Esophagus muscularis mucosa (tissue), 4 donors: ENCODE results near the gene UBASH3B. TPM values are rescaled to one million over a fixed set of nuclear protein-coding genes. Genes with fewer than 3 reads are reported as not detected.

Experiments used
- DNase-seq: peaks from one replicate; pipeline ENCODE4 v3.0.0-alpha.2; 2017; ENCODE audit errors: extremely low spot score
- H3K27ac ChIP-seq, 4 donors: fragments of 200-600 bp; sonication (generic); replicated peaks in 1 of 4; 1 replicate in 3 of 4; 2 replicates in 1 of 4; pipeline ENCODE4 v1.5.1; 2016 to 2019; ENCODE audit warnings: mild to moderate bottlenecking in 1 of 4
- H3K27me3 ChIP-seq, 4 donors: fragments of 200-600 bp; sonication (generic); one replicate each; pipeline versions ENCODE4 v1.5.1 to v1.6.0; 2016 to 2019
- H3K36me3 ChIP-seq, 4 donors: fragments of 200-600 bp; sonication (generic); one replicate each; pipeline ENCODE4 v1.5.1; 2016 to 2019
- H3K4me1 ChIP-seq, 4 donors: fragments of 200-600 bp; sonication (generic); one replicate each; pipeline ENCODE4 v1.5.1; 2016 to 2019
- H3K4me3 ChIP-seq, 4 donors: fragments of 200-600 bp; sonication (generic); 1 replicate in 2 of 4; 2 replicates in 2 of 4; pipeline ENCODE4 v1.5.1; 2016 to 2019; ENCODE audit warnings: mild to moderate bottlenecking in 4 of 4, moderate library complexity in 1 of 4
- H3K9me3 ChIP-seq, 4 donors: fragments of 200-600 bp; sonication (generic); 1 replicate in 3 of 4; 2 replicates in 1 of 4; pipeline ENCODE4 v1.5.1; 2016 to 2019
- EP300 ChIP-seq: sonication (generic); formaldehyde crosslinking; IDR thresholded peaks from one replicate; pipeline ENCODE4 v1.6.1; 2017; ENCODE audit warnings: antibody characterized with exemption
- POLR2A ChIP-seq: fragments of 450-650 bp; IDR thresholded peaks from one replicate; pipeline ENCODE4 v1.6.1; 2017; ENCODE audit warnings: antibody characterized with exemption, moderate library complexity, mild to moderate bottlenecking, low read depth
- POLR2AphosphoS5 ChIP-seq, 2 donors: sonication (generic); formaldehyde crosslinking; IDR thresholded peaks; one replicate each; pipeline ENCODE4 v1.6.1; 2017; ENCODE audit warnings: antibody characterized with exemption in 2 of 2
- WGBS: methylation state at CpG from one replicate; pipeline ENCODE4 v1.1.5; 2018; 5-methylcytosine and 5-hydroxymethylcytosine counted together
- intact Hi-C: fragments of 100-400 bp; cut with DNase I; formaldehyde crosslinking; loops from one replicate; pipeline ENCODE4 v1.15.1; 2023
- total RNA-seq, 4 donors: library from RNA; depleted of rRNA; stranded (reverse); fragments of >200 nt; gene quantifications; one replicate each; pipeline versions ENCODE4 v1.1.0 to v1.2.1, GENCODE V29; 2016
- TF ChIP-seq, protein P1 (sequence below), 3 experiments: fragments of 200-600 bp in 2 of 3; fragments of 450-650 bp in 1 of 3; sonication (generic) in 2 of 3; IDR thresholded peaks; one replicate each; pipeline ENCODE4 v1.5.1; 2017 to 2019; ENCODE audit warnings: antibody characterized with exemption in 3 of 3, mild to moderate bottlenecking in 2 of 3, moderate library complexity in 1 of 3

UBASH3B gene
- total RNA-seq, 4 donors from 2014 or later: 0.42 to 6.8 (median 1.7) TPM

DNA sequence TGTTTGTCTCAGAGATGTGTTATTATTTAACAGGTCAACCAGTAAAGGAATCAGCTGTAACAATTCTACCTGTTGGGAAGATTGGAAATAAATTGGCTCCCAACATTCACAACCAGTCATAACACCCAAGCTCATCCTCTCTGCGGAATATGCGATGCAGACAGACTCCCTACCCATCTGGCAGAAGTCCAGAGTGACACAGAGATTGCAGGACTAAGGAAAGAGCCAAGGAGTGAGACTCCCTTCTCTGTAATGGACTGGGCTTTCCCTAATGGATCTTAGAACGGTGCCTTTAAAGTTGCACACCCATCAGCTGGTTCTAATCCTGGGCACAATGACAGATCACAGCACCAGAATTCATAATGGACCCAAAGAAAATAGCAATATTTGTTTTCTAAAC, 27.8 kb upstream of the UBASH3B start:
- H3K9me3 ChIP-seq: no peaks in the 10 kb centered on the region
- intact Hi-C loops: no loop called here

DNA sequence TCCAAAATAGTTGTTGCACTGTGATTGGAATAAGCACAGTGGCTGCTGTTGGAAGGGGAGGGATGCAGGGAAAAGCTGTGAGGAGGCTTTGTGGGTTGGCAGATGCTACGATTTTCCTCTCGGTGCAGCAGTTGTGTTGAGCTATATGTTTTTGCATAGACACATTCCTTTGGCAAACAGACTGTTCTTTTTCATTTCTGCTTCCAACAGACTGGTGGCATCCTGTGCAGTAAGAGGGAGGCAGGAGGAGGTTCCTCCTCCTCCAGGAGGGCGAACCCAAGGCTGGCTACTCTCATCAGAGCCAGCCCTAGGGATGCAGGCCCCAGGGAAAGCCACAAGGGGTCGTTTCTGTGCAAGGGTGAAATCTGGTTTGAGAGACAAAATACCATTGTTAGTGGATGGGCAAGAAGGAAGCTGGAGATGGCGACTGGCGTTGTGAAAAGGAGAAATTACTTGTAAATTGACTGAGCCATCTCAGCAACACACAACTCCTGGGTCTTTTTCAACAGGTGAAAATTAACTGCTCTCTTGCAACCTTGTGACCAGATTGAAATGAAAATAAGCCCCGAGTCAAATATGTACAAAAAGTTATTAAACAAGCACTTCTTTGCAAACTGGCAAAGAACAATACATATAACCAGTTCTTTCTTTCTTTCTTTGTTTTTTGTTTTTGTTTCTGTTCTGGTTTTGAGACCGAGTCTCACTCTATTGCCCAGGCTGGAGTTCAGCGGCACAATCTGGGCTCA, 26.5 kb upstream of the UBASH3B start:
- H3K4me1 ChIP-seq: peaks cover 0 to 9% (median 0%) of the 10 kb centered on the region in 4 donors
- DNase-seq: no peak
- no peak overlapping the region for H3K4me3 ChIP-seq
- peaks cover 0 to 24% (median 0%) of the 10 kb centered on the region in 4 donors for H3K27me3 ChIP-seq
- no peaks in the 10 kb centered on the region for H3K9me3 ChIP-seq
- H3K27ac ChIP-seq: no peak overlapping the region
- no peaks in the 10 kb centered on the region for H3K36me3 ChIP-seq
- WGBS: 49% methylated on average over 8 of the region's 9 CpGs
- intact Hi-C loops: loop anchor here (1.0 kb wide), 1 partner anchor 152 kb away; no protein-coding TSS in a partner anchor
- TF ChIP-seq POLR2AphosphoS5 (IDR thresholded peaks at IDR 0.05): no peak
- TF ChIP-seq EP300: no peak
- TF ChIP-seq, protein P1, sequence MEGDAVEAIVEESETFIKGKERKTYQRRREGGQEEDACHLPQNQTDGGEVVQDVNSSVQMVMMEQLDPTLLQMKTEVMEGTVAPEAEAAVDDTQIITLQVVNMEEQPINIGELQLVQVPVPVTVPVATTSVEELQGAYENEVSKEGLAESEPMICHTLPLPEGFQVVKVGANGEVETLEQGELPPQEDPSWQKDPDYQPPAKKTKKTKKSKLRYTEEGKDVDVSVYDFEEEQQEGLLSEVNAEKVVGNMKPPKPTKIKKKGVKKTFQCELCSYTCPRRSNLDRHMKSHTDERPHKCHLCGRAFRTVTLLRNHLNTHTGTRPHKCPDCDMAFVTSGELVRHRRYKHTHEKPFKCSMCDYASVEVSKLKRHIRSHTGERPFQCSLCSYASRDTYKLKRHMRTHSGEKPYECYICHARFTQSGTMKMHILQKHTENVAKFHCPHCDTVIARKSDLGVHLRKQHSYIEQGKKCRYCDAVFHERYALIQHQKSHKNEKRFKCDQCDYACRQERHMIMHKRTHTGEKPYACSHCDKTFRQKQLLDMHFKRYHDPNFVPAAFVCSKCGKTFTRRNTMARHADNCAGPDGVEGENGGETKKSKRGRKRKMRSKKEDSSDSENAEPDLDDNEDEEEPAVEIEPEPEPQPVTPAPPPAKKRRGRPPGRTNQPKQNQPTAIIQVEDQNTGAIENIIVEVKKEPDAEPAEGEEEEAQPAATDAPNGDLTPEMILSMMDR (IDR thresholded peaks at IDR 0.05): peak; percentile 74 to 91 (median 84)
- TF ChIP-seq POLR2A: no peak

More for the DNA sequence above, 27.8 kb upstream of the UBASH3B start:
- Histone ChIP-seq H3K27ac (no peak overlapping the region), H3K4me3 (no peak overlapping the region), H3K4me1 (peaks cover 0 to 9% (median 0%) of the 10 kb centered on the region in 4 donors), H3K27me3 (peaks cover 0 to 24% (median 0%) of the 10 kb centered on the region in 4 donors), H3K36me3 (no peaks in the 10 kb centered on the region)
- 83% methylated on average over 3 of the region's 3 CpGs for WGBS
- no peak for DNase-seq
- no peak for TF ChIP-seq EP300
- TF ChIP-seq, protein P1 (IDR thresholded peaks at IDR 0.05): no peak
- no peak for TF ChIP-seq POLR2AphosphoS5 (IDR thresholded peaks at IDR 0.05)
- no peak for TF ChIP-seq POLR2A

DNA sequence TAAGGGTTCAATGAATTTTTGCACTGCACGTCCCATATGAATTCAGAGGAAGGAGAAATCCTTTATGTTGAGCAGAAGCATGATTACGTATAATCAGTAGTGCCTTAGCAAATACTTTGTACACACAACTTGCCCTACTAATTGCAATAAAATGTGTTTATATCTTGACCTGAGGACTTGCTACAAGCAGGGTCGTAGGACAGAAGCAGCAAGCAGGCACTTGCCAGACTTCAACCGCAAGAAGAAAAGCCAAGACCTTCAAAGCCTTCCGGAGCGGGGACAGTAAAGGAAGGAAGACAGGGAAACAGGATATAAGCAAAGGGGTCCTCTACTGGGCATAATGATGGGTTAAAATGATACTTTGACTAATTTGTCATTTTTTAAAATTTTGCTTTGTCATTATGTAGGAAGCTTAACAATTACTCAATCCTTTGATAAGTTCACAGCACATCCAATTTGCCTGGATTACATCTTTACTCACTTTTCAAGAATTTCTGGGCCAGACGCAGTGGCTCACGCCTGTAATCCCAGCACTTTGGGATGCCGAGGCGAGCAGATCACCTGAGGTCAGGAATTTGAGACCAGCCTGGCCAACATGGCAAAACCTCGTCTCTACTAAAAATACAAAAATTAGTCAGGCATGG, 23.2 kb upstream of the UBASH3B start:
- no peak for TF ChIP-seq POLR2AphosphoS5 (IDR thresholded peaks at IDR 0.05)
- TF ChIP-seq, protein P1 (IDR thresholded peaks at IDR 0.05): no peak
- TF ChIP-seq POLR2A: no peak
- no peak for TF ChIP-seq EP300
- no peak overlapping the region for H3K27ac ChIP-seq
- H3K27me3 ChIP-seq: peaks cover 0 to 24% (median 0%) of the 10 kb centered on the region in 4 donors
- no peak overlapping the region for H3K4me3 ChIP-seq
- 76% methylated on average over 11 of the region's 11 CpGs for WGBS
- intact Hi-C loops: loop anchor here (5.0 kb wide), 1 partner anchor 220 kb away; no protein-coding TSS in a partner anchor
- DNase-seq: no peak
- peaks cover 0 to 9% (median 0%) of the 10 kb centered on the region in 4 donors for H3K4me1 ChIP-seq
- H3K9me3 ChIP-seq: no peaks in the 10 kb centered on the region
- no peaks in the 10 kb centered on the region for H3K36me3 ChIP-seq

DNA sequence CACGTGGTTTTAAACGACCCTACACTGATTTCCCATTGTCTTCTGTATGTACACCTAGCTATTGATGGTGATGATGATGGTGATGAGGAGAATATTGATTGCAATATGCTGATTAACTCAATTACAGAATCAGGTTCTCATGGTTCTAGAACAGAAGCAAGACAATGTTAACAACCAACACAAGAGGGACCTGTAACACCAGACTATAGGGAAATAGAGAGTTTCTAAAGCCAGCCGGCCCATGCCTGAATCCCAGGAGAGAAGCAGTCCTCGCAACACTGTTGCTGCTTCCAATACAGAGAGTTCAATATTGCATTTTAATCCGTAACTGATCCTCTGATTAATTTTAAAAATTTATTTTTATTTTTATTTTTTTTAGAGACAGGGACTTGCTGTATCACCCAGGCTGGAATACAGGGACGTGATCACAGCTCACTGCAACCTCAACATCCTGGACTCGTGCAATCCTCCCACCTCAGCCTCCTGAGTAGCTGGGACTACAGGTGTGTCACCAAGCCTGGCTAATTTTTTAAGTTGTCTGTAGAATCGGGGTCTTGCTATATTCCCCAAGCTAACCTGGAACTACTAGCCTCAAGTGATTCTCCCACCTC, 22.2 kb upstream of the UBASH3B start:
- H3K4me3 ChIP-seq: no peak overlapping the region
- DNase-seq: no peak
- intact Hi-C loops: loop anchor here (5.0 kb wide), 1 partner anchor 219 kb away; no protein-coding TSS in a partner anchor
- peaks cover 0 to 24% (median 0%) of the 10 kb centered on the region in 4 donors for H3K27me3 ChIP-seq
- 68% methylated on average over 8 of the region's 8 CpGs for WGBS
- no peaks in the 10 kb centered on the region for H3K9me3 ChIP-seq
- H3K27ac ChIP-seq: no peak overlapping the region
- no peak for TF ChIP-seq POLR2A
- TF ChIP-seq, protein P1 (IDR thresholded peaks at IDR 0.05): peak; percentile 24 to 35 (median 30)
- no peaks in the 10 kb centered on the region for H3K36me3 ChIP-seq
- peaks cover 0 to 9% (median 0%) of the 10 kb centered on the region in 4 donors for H3K4me1 ChIP-seq
